Measurements from ENCODE around the gene CDC42EP5.

- TF ChIP-seq CTCF (IDR thresholded peaks at IDR 0.05; ENCODE audit: low read depth, low read length, poor library complexity, severe bottlenecking), result no peak
- TF ChIP-seq EZH2phosphoT487 (IDR thresholded peaks at IDR 0.05; ENCODE audit: borderline replicate concordance, low read length), result no peak
Measured at GRCh38 chr19:54455786-54456422, 17.2 kb downstream of the CDC42EP5 start.
